ENCODE data around the gene FRA10AC1.

- TF ChIP-seq, protein P1, sequence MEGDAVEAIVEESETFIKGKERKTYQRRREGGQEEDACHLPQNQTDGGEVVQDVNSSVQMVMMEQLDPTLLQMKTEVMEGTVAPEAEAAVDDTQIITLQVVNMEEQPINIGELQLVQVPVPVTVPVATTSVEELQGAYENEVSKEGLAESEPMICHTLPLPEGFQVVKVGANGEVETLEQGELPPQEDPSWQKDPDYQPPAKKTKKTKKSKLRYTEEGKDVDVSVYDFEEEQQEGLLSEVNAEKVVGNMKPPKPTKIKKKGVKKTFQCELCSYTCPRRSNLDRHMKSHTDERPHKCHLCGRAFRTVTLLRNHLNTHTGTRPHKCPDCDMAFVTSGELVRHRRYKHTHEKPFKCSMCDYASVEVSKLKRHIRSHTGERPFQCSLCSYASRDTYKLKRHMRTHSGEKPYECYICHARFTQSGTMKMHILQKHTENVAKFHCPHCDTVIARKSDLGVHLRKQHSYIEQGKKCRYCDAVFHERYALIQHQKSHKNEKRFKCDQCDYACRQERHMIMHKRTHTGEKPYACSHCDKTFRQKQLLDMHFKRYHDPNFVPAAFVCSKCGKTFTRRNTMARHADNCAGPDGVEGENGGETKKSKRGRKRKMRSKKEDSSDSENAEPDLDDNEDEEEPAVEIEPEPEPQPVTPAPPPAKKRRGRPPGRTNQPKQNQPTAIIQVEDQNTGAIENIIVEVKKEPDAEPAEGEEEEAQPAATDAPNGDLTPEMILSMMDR (IDR thresholded peaks at IDR 0.05): no peak
- no peak for TF ChIP-seq POLR2A (IDR thresholded peaks at IDR 0.05)
- no peak for TF ChIP-seq EP300 (IDR thresholded peaks at IDR 0.05)
Measured at GRCh38 chr10:93620925-93621324, 81.5 kb downstream of the FRA10AC1 start.

Measured in tibial nerve (tissue), 4 donors.